H54 (cell line): ENCODE results near the gene LCA5L.

Experiments used
- DNase-seq: peaks from one replicate; pipeline ENCODE4 v3.0.0; 2011; ENCODE audit warnings: low spot score, mixed read lengths; ENCODE audit not compliant: insufficient read length
- FAIRE-seq: peaks from 3 replicates; lab custom pipeline; 2011; peaks lifted over from hg19 to GRCh38; lab: Jason Lieb, UNC
- POLR2A ChIP-seq: IDR thresholded peaks from 2 replicates; pipeline ENCODE4 v1.6.1; 2011; ENCODE audit warnings: low read depth, mild to moderate bottlenecking, low read length

Gene LCA5L

GRCh38 chr21:39367783-39368182 is 77.8 kb downstream of the LCA5L start:
- no peak for TF ChIP-seq POLR2A
- DNase-seq, result no peak
- FAIRE-seq, result no peak

DNA sequence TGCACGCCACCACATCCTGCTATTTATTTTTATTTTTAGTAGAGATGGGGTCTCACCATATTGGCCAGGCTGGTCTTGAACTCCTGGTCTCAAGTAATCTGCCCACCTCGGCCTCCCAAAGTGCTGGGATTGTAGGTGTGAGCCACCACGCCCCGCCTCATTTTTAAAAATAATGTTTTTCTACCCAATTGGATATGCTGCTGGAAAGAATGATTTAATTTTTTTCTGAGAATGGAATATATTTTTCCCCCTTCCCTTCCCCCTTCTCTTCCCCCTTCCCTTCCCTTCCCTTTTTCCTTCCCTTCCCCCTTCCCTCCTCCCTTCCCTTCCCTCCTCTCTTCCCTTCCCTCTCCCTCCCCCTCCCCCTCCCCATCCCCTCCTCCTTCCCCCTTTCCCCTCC is 79.0 kb downstream of the LCA5L start:
- FAIRE-seq (no peak), DNase-seq (no peak)
- TF ChIP-seq POLR2A, result no peak

GRCh38 chr21:39364949-39365348 is 80.6 kb downstream of the LCA5L start:
- TF ChIP-seq POLR2A, result no peak
- FAIRE-seq (no peak), DNase-seq (no peak)

DNA sequence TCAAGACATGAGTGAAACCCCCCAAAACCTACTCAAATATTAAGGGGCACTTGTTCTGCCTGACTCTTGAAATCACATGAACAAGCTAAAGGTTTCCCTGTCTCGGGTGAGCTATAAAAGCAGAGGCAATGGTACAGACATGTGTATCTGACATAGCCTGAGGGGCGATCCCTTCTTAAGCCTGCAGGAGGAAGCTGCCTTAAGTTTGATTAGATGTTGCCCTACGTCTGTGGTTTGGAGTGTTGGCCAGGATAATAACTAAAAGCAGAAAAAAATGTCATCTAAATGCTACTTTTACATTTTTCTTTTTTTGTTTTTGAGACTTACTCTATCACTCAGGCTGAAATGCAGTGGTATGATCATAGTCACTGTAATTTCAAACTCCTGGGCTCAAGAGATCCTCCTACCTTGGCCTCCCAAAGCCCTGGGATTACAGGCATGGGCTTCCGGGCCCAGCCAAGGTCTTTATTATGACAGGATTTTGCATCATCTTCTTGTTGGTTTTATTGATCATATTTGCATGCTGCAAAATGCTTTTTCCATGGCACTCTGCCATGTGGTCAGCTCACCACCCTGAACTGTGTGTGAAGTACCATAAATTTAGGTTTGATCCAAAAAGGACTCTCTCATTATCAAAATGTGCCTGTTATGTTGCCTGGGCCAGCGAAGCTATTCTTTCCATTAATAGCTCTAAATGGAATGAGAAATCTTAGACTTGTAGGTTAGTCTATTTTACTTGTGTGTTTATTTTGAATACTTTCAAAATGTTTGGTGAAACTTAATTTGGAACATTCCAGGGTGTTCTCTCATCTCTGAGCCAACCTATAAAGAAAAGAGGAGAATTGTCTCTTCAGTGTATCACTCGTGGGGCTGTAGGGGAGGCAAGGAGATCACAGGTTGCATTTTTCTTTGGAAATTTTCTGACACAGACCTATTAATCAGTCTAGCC is 81.7 kb downstream of the LCA5L start:
- no peak for TF ChIP-seq POLR2A
- FAIRE-seq (no peak), DNase-seq (no peak)

DNA sequence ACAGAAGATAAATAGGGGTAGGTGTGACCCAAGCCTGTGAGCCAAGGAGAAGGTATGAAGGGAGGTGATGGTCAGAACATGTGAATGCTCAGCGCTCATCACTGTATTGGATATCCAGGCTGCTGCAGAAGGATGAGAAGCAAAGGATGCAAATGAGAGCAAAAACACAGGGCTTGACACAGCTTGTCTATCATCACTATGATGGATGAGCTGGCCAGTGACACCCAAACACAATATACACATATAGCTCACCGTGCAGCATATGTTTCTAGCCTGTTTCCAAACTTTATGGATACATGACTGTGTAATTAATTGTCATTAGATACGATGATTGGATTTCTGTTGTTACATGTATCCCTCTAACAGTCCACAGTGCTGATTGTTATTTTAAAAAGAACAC is 82.8 kb downstream of the LCA5L start:
- FAIRE-seq (no peak), DNase-seq (no peak)
- TF ChIP-seq POLR2A, result no peak

GRCh38 chr21:39359382-39359781 is 86.2 kb downstream of the LCA5L start:
- FAIRE-seq (no peak), DNase-seq (no peak)
- no peak for TF ChIP-seq POLR2A
